Transverse colon (tissue), 4 donors: ENCODE results near the gene ASTL. TPM values are rescaled to one million over a fixed set of nuclear protein-coding genes. Genes with fewer than 3 reads are reported as not detected.

Experiments
- DNase-seq: peaks from one replicate; pipeline ENCODE4 v3.0.0-alpha.2; 2019
- H3K27ac ChIP-seq, 4 donors: fragments of 200-600 bp; sonication (generic); 2 replicates each; pipeline ENCODE4 v1.5.1; 2016 to 2018; ENCODE audit warnings: inconsistent platforms in 4 of 4
- H3K27me3 ChIP-seq: fragments of 200-600 bp; sonication (generic); 2 replicates; pipeline ENCODE4 v1.5.1; 2017; ENCODE audit warnings: inconsistent platforms
- H3K36me3 ChIP-seq, 4 donors: fragments of 200-600 bp; sonication (generic); 2 replicates each; pipeline ENCODE4 v1.5.1; 2017 to 2019; ENCODE audit warnings: inconsistent platforms in 4 of 4
- H3K4me1 ChIP-seq, 4 donors: fragments of 200-600 bp; sonication (generic); 2 replicates each; pipeline ENCODE4 v1.5.1; 2017 to 2020; ENCODE audit warnings: inconsistent platforms in 4 of 4
- H3K4me3 ChIP-seq, 4 donors: fragments of 200-600 bp; sonication (generic); 1 replicate in 1 of 4; 2 replicates in 3 of 4; pipeline versions ENCODE4 v1.5.1 to v1.6.1; 2017 to 2019; ENCODE audit warnings: inconsistent platforms in 4 of 4
- H3K9me3 ChIP-seq, 2 donors: fragments of 200-600 bp; sonication (generic); 2 replicates each; pipeline ENCODE4 v1.5.1; 2017 to 2019; ENCODE audit warnings: inconsistent platforms in 2 of 2
- EP300 ChIP-seq: sonication (generic); formaldehyde crosslinking; IDR thresholded peaks from one replicate; pipeline ENCODE4 v1.6.1; 2017; ENCODE audit warnings: antibody characterized with exemption, low read depth
- POLR2A ChIP-seq: fragments of 450-650 bp; IDR thresholded peaks from one replicate; pipeline ENCODE4 v1.6.1; 2016; ENCODE audit warnings: antibody characterized with exemption, mild to moderate bottlenecking, moderate library complexity
- POLR2AphosphoS5 ChIP-seq, 3 donors: sonication (generic); formaldehyde crosslinking; IDR thresholded peaks; one replicate each; pipeline ENCODE4 v1.6.1; 2016; ENCODE audit warnings: antibody characterized with exemption in 3 of 3
- WGBS, 2 donors: methylation state at CpG; one replicate each; pipeline ENCODE4 v1.1.5; 2018; ENCODE audit warnings: low coverage in 1 of 2; 5-methylcytosine and 5-hydroxymethylcytosine counted together
- in situ Hi-C, 4 donors: fragments of 200-750 bp; cut with MboI; loops; one replicate each; pipeline versions ENCODE4 v1.15.0 to v1.15.1; 2017; ENCODE audit warnings: low sequenced_read_pairs in 3 of 4, low pct_ligation_motif_present in 1 of 4, low pct_unique_long_range_greater_than_20kb in 1 of 4
- intact Hi-C: fragments of 100-400 bp; cut with DNase I; formaldehyde crosslinking; loops from one replicate; pipeline ENCODE4 v1.15.1; 2023; ENCODE audit warnings: low total_unique reads
- total RNA-seq, 4 donors: library from RNA; depleted of rRNA; stranded (reverse); fragments of >200 nt; gene quantifications; one replicate each; pipeline ENCODE4 v1.1.0, GENCODE V29; 2016
- TF ChIP-seq, protein P1 (sequence below), 5 experiments: fragments of 200-600 bp in 3 of 5; fragments of 450-650 bp in 2 of 5; sonication (generic) in 3 of 5; IDR thresholded peaks; 1 replicate in 2 of 5; 2 replicates in 3 of 5; pipeline ENCODE4 v1.5.1; 2016 to 2017; ENCODE audit warnings: antibody characterized with exemption in 5 of 5, inconsistent platforms in 3 of 5, mild to moderate bottlenecking in 2 of 5, moderate library complexity in 1 of 5

ASTL gene
- total RNA-seq, 4 donors from 2014 or later = 0.95 TPM; not detected in 3

DNA sequence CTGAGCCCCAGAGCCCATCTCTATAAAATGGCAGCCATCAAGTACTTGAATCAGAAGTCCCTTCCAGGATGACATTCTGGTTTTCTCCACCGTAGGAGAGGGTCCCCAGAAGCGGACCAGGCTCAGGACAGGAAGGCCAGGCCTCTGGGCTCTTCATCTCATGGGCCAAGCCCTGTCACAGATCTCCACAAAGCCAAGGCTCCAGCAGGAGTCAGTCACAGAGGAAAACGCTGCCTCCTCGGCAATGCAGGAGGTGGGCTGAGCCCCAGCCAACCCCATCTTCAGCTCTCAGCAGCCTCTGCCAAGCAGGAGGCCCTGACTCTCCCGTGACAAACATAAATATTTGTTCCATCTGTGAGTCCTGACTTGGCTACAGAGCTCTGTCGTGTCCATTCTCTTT is 64.1 kb downstream of the ASTL start:
- intact Hi-C loops = no loop called here

DNA sequence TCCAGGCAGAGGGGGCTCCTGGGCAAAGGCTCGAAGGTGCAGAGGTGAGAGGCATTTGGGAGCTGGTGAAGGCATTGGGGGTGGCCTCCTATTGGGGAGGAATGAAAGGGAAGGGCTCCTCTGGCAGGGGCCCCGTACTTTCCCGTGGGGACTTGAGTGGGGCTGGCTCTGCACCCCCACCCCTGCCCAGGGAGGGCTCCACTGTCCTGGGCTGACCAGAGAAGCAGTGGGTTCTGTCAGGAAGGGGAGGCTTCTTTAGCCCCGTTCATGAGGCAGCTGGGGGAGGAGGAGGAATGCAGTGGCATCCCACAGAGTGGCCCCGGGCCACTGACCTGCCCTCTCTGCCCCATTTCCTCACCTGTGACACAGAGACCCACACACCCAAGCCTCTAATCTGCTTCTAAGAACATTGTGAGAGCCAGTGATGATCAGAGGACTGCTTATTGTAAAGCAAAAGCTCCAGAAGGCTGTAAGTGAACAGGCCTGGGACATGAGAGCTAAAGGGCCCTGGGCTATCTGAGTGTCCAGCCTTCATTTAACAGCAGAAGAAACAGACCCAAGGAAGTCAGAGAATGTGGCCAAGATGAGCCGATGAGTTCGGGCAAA is 65.0 kb downstream of the ASTL start:
- TF ChIP-seq, protein P1, sequence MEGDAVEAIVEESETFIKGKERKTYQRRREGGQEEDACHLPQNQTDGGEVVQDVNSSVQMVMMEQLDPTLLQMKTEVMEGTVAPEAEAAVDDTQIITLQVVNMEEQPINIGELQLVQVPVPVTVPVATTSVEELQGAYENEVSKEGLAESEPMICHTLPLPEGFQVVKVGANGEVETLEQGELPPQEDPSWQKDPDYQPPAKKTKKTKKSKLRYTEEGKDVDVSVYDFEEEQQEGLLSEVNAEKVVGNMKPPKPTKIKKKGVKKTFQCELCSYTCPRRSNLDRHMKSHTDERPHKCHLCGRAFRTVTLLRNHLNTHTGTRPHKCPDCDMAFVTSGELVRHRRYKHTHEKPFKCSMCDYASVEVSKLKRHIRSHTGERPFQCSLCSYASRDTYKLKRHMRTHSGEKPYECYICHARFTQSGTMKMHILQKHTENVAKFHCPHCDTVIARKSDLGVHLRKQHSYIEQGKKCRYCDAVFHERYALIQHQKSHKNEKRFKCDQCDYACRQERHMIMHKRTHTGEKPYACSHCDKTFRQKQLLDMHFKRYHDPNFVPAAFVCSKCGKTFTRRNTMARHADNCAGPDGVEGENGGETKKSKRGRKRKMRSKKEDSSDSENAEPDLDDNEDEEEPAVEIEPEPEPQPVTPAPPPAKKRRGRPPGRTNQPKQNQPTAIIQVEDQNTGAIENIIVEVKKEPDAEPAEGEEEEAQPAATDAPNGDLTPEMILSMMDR (IDR thresholded peaks at IDR 0.05) = no peak
- TF ChIP-seq POLR2A (no peak), POLR2AphosphoS5 (IDR thresholded peaks at IDR 0.05) (no peak), EP300 (no peak)
- DNase-seq = no peak
- no peak overlapping the region for H3K4me3 ChIP-seq
- H3K9me3 ChIP-seq = peaks cover 3 to 11% of the 10 kb centered on the region in 2 donors
- WGBS, 2 donors = 75% methylated on average over 7 of the region's 7 CpGs; no CpG with 5 or more reads in 1 of the 2 donors
- no peaks in the 10 kb centered on the region for H3K36me3 ChIP-seq
- no peak overlapping the region for H3K27ac ChIP-seq
- intact Hi-C loops (no loop called here), in situ Hi-C loops (loop anchor here in 1 of 4 donors (25.0 kb wide), 1 partner anchor 1589 kb away; the partner anchor contains the start of genes ACTR1B and C2orf92)
- H3K27me3 ChIP-seq = no peaks in the 10 kb centered on the region
- H3K4me1 ChIP-seq = no peaks in the 10 kb centered on the region

More for the DNA sequence above, 64.1 kb downstream of the ASTL start:
- Histone ChIP-seq H3K36me3 (no peaks in the 10 kb centered on the region), H3K4me1 (no peaks in the 10 kb centered on the region), H3K9me3 (peaks cover 3 to 11% of the 10 kb centered on the region in 2 donors), H3K27ac (no peak overlapping the region), H3K4me3 (no peak overlapping the region), H3K27me3 (no peaks in the 10 kb centered on the region)
- DNase-seq = no peak
- in situ Hi-C loops = loop anchor here in 1 of 4 donors (25.0 kb wide), 1 partner anchor 1588 kb away; the partner anchor contains the start of genes ACTR1B and C2orf92
- WGBS, 2 donors = 74% methylated on average over 6 of the region's 6 CpGs; no CpG with 5 or more reads in 1 of the 2 donors
- TF ChIP-seq EP300 = no peak
- no peak for TF ChIP-seq POLR2A
- TF ChIP-seq POLR2AphosphoS5 (IDR thresholded peaks at IDR 0.05) = no peak
- TF ChIP-seq, protein P1 (IDR thresholded peaks at IDR 0.05) = no peak

Other genes starting within 250 kb of the ASTL start
- gene ANKRD36C, start 146.7 kb downstream of the ASTL start, total RNA-seq = 10 to 100 TPM; 38.6 to 81.2 (median 60.0) TPM
- gene GPAT2, start 103.6 kb downstream of the ASTL start, total RNA-seq = 1 to 10 TPM; 1.4 to 3.7 (median 2.7) TPM
- under 1 TPM in 2 of 4 donors, not detected in 2; 0.27 to 0.32 TPM for gene ADRA2B, start 21.9 kb downstream of the ASTL start, total RNA-seq
- 10 to 100 TPM in 1 of 4 donors, 1 to 10 TPM in 2, not detected in 1; 1.6 to 25.1 (median 9.1) TPM for gene DUSP2, start 6.9 kb upstream of the ASTL start, total RNA-seq
- gene STARD7, start 70.3 kb upstream of the ASTL start, total RNA-seq = 100 to 1,000 TPM in 3 of 4 donors, 10 to 100 TPM in 1; 74.1 to 155 (median 139) TPM
- 100 to 1,000 TPM in 1 of 4 donors, 10 to 100 TPM in 3; 18.5 to 131 (median 82.0) TPM for gene TMEM127, start 127.5 kb upstream of the ASTL start, total RNA-seq
- 100 to 1,000 TPM; 114 to 220 (median 143) TPM for gene CIAO1, start 127.7 kb upstream of the ASTL start, total RNA-seq
- 100 to 1,000 TPM in 1 of 4 donors, 10 to 100 TPM in 3; 81.4 to 106 (median 86.8) TPM for gene SNRNP200, start 167.0 kb upstream of the ASTL start, total RNA-seq
- 1 to 10 TPM in 1 of 4 donors, under 1 TPM in 2, not detected in 1; 0.41 to 2.6 (median 0.95) TPM for gene ITPRIPL1, start 186.8 kb upstream of the ASTL start, total RNA-seq
- 10 to 100 TPM in 1 of 4 donors, 1 to 10 TPM in 2, under 1 TPM in 1; 0.79 to 38.6 (median 1.8) TPM for gene NCAPH, start 197.3 kb upstream of the ASTL start, total RNA-seq